LNCAP (cell line): ENCODE data around the gene CMTM8.
A peak's percentile ranks its signal among the peaks of the same experiment; 100 is the strongest.

Experiments used
- CTCF ChIP-seq: fragments of 450-650 bp; IDR thresholded peaks from 2 replicates; pipeline ENCODE4 v1.5.1; 2017; ENCODE audit warnings: mild to moderate bottlenecking

CMTM8 gene

GRCh38 chr3:32292085-32292796 is 53.8 kb downstream of the CMTM8 start:
- TF ChIP-seq CTCF = no peak

GRCh38 chr3:32293903-32294302 is 55.4 kb downstream of the CMTM8 start:
- TF ChIP-seq CTCF = no peak

GRCh38 chr3:32296251-32297204 is 58.0 kb downstream of the CMTM8 start:
- TF ChIP-seq CTCF = peak; percentile 94

GRCh38 chr3:32297366-32297765 is 58.9 kb downstream of the CMTM8 start:
- no peak for TF ChIP-seq CTCF

- TF ChIP-seq CTCF = no peak
Measured at GRCh38 chr3:32301426-32301825, 62.9 kb downstream of the CMTM8 start.

GRCh38 chr3:32302601-32303398 is 64.3 kb downstream of the CMTM8 start:
- no peak for TF ChIP-seq CTCF

GRCh38 chr3:32303399-32303747 is 64.9 kb downstream of the CMTM8 start:
- no peak for TF ChIP-seq CTCF
